Bronchial epithelial cell (primary cell): ENCODE data around the gene MARK1. TPM values are rescaled to one million over a fixed set of nuclear protein-coding genes. Genes with fewer than 3 reads are reported as not detected.
A peak's percentile ranks its signal among the peaks of the same experiment; 100 is the strongest.
"Not testable (repeated sequence)": the region's sequence is repeated elsewhere in the genome, so short reads cannot be mapped to it uniquely, and the experiment has no call there.

Source experiments
- DNase-seq: peaks from one replicate; pipeline ENCODE4 v3.0.0-alpha.2; 2010; ENCODE audit warnings: low read depth
- FAIRE-seq: peaks from 2 replicates; lab custom pipeline; 2011; peaks lifted over from hg19 to GRCh38; lab: Jason Lieb, UNC
- H3K27me3 ChIP-seq: 2 replicates; pipeline ENCODE4 v1.5.1; 2011; ENCODE audit warnings: low read length; ENCODE audit not compliant: control insufficient read depth, insufficient read depth
- H3K36me3 ChIP-seq: 2 replicates; pipeline ENCODE4 v1.5.1; 2011; ENCODE audit warnings: low read length; ENCODE audit not compliant: control insufficient read depth, insufficient read depth
- H3K4me3 ChIP-seq: 2 replicates; pipeline ENCODE4 v1.5.1; 2011; ENCODE audit warnings: mild to moderate bottlenecking, low read depth, low read length, control low read depth
- total RNA-seq: library from RNA; depleted of rRNA; stranded (reverse); fragments of >200 nt; gene quantifications from 2 replicates; pipeline ENCODE4 v1.2.1, GENCODE V29; 2014
- TF ChIP-seq, protein P1 (sequence below): IDR thresholded peaks from 2 replicates; pipeline ENCODE4 v1.5.1; 2011; ENCODE audit warnings: mild to moderate bottlenecking, moderate library complexity, low read length, control low read depth, inconsistent platforms; ENCODE audit not compliant: insufficient read depth, severe bottlenecking

Gene MARK1
- total RNA-seq, 1 donor from 2014 or later, result 3.9 TPM

DNA sequence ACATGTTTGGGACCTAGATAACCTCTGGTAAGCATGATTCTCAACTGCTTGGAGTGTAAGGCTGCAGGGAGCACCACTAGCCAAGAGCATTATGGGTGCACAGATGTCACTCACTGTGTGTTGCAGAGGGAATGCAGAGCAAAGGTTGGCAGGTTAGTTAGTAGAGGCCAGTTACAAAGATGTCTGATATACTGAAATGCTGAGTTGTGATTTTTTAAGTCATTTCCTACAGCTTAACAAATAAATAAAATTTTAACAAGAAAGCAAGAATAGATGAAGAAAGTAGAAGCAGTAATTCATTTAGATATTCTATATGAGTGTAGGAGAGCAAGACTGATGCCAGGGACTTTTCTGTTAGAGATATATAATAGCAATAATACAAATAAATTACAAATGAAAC, 64.8 kb downstream of the MARK1 start:
- peaks cover 6% of the 10 kb centered on the region for H3K36me3 ChIP-seq
- H3K27me3 ChIP-seq, result no peaks in the 10 kb centered on the region
- H3K4me3 ChIP-seq, result no peak overlapping the region
- FAIRE-seq (no peak), DNase-seq (no peak)
- TF ChIP-seq, protein P1, sequence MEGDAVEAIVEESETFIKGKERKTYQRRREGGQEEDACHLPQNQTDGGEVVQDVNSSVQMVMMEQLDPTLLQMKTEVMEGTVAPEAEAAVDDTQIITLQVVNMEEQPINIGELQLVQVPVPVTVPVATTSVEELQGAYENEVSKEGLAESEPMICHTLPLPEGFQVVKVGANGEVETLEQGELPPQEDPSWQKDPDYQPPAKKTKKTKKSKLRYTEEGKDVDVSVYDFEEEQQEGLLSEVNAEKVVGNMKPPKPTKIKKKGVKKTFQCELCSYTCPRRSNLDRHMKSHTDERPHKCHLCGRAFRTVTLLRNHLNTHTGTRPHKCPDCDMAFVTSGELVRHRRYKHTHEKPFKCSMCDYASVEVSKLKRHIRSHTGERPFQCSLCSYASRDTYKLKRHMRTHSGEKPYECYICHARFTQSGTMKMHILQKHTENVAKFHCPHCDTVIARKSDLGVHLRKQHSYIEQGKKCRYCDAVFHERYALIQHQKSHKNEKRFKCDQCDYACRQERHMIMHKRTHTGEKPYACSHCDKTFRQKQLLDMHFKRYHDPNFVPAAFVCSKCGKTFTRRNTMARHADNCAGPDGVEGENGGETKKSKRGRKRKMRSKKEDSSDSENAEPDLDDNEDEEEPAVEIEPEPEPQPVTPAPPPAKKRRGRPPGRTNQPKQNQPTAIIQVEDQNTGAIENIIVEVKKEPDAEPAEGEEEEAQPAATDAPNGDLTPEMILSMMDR, result no peak

DNA sequence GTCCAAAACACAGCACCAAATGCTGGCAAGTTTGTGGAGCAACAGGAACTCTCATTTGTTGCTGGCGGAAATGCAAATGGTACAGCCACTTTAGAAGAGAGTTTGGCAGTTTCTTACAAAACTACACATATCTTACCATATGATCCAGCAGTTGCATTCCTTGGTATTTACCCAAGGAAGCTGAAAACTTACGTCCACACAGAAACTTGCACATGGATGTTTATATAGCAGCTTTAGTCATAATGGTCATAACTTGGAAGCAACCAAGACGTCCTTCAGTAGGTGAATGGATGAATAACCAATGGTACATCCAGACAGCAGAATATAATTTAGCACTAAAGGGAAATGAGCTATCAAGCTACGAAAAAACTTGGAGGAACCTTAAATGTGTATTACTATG, 66.4 kb downstream of the MARK1 start:
- TF ChIP-seq, protein P1, result no peak
- no peak for FAIRE-seq
- DNase-seq, result no peak

DNA sequence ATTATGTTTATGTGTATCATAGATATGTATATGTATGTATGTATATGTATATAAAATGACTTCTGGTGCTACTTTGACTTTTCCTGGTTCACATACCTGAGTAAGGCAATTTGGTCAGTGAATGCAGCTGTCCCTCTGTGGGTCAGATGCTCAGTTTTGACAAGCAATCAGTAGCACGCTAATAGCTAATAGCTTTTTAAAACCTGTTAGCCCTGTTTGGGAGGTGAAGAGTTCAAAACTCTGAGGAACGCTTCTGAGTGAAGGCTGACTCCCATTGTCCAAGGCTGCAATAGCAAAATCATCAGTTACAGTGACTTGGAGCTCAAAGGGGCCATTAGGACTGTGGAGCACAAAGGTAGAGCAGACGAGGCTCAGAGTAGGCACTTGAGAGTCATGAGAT, 67.2 kb downstream of the MARK1 start:
- no peak for DNase-seq
- H3K36me3 ChIP-seq, result peaks cover 6% of the 10 kb centered on the region
- no peak for FAIRE-seq
- no peak overlapping the region for H3K4me3 ChIP-seq
- H3K27me3 ChIP-seq, result no peaks in the 10 kb centered on the region
- TF ChIP-seq, protein P1, result no peak

More for the DNA sequence above, 66.4 kb downstream of the MARK1 start:
- no peak overlapping the region for H3K4me3 ChIP-seq
- no peaks in the 10 kb centered on the region for H3K27me3 ChIP-seq
- H3K36me3 ChIP-seq, result peaks cover 6% of the 10 kb centered on the region

DNA sequence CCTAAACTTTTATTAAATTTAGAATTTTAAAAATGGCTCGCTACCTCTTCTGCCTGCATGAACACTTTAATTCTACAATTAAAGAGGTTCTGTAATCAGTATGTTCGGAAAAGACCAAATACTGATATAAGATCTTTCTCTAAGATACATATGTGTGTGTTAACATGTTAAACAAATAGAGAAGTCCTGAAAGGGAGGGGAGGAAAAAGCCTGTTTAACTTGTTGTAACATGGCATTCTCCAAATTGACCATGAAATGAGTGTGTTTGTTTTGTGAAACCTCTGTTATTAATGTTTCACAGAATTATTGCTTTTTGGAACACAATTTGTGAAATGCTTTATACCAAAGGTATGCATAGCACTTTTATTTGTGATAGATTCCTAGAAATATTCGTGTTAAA, 77.0 kb downstream of the MARK1 start:
- FAIRE-seq, result no peak

DNA sequence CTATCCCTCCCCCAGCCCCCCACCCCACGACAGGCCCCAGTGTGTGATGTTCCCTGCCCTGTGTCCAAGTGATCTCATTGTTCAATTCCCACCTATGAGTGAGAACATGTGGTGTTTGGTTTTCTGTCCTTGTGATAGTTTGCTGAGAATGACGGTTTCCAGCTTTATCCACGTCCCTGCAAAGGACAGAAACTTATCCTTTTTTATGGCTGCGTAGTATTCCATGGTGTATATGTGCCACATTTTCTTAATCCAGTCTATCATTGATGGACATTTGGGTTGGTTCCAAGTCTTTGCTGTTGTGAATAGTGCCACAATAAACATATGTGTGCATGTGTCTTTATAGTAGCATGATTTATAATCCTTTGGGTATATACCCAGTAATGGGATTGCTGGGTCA, 77.7 kb downstream of the MARK1 start:
- not testable (repeated sequence) for FAIRE-seq, H3K36me3 ChIP-seq, DNase-seq, H3K4me3 ChIP-seq, H3K27me3 ChIP-seq

More for the DNA sequence above, 77.0 kb downstream of the MARK1 start:
- no peak overlapping the region for H3K4me3 ChIP-seq
- TF ChIP-seq, protein P1, result no peak
- peak; percentile 42 for DNase-seq
- no peaks in the 10 kb centered on the region for H3K36me3 ChIP-seq
- H3K27me3 ChIP-seq, result no peaks in the 10 kb centered on the region

DNA sequence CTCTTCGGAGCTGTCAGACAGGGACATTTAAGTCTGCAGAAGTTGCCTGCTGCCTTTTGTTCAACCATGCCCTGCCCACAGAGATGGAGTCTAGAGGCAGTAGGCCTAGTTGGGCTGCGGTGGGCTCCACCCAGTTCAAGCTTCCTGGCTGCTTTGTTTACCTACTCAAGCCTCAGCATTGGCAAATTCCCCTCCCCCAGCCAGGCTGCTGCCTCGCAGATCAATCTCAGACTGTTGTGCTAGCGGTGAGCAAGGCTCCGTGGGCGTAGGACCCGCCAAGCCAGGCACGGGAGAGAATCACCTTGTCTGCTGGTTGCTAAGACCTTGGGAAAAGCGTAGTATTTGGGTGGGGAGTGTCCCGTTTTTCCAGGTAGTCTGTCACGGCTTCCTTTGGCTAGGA, 83.2 kb downstream of the MARK1 start:
- not testable (repeated sequence) for H3K27me3 ChIP-seq, H3K4me3 ChIP-seq, FAIRE-seq, H3K36me3 ChIP-seq, DNase-seq

DNA sequence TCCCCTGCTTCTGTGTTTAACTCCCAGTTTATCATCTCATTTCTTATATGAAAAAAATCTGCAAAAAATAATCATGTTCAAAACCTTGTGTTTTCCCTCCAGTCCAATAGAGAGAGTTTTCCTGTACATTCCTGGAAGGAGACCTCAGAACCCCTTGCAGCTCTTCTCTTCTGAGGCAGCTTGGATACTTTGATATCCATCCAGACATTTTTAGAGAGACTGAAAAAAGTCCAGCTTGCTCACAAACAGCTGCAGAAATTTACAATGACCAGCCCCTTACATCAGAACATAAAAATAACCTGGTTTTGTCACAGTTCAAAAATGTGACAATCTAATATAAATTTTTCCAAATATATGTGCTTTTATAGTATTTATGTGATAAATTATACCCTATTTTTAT, 88.9 kb downstream of the MARK1 start:
- Histone ChIP-seq H3K36me3 (no peaks in the 10 kb centered on the region), H3K4me3 (no peak overlapping the region), H3K27me3 (no peaks in the 10 kb centered on the region)
- FAIRE-seq (no peak), DNase-seq (no peak)
- TF ChIP-seq, protein P1, result no peak
